Hepatocyte (in vitro differentiated cells): ENCODE results near the gene AOX1. TPM values are rescaled to one million over a fixed set of nuclear protein-coding genes. Genes with fewer than 3 reads are reported as not detected.
A peak's percentile ranks its signal among the peaks of the same experiment; 100 is the strongest.
"Not testable (repeated sequence)": the region's sequence is repeated elsewhere in the genome, so short reads cannot be mapped to it uniquely, and the experiment has no call there.

Source experiments
- DNase-seq: peaks from one replicate; pipeline ENCODE4 v3.0.0-alpha.2; 2016; ENCODE audit warnings: low spot score
- H2AFZ ChIP-seq: fragments of 200-600 bp; sonication (generic); 2 replicates; pipeline ENCODE4 v1.6.0; 2016; ENCODE audit warnings: antibody characterized with exemption, mild to moderate bottlenecking
- H3K27ac ChIP-seq: fragments of 200-600 bp; sonication (generic); 2 replicates; pipeline ENCODE4 v1.5.1; 2016; ENCODE audit warnings: mild to moderate bottlenecking
- H3K27me3 ChIP-seq: fragments of 200-600 bp; sonication (generic); 2 replicates; pipeline ENCODE4 v1.6.1; 2016
- H3K36me3 ChIP-seq: fragments of 200-600 bp; sonication (generic); replicated peaks from 2 replicates; pipeline ENCODE4 v1.5.1; 2016; ENCODE audit warnings: low read depth; ENCODE audit not compliant: insufficient read depth
- H3K4me1 ChIP-seq: fragments of 200-600 bp; sonication (generic); 2 replicates; pipeline ENCODE4 v1.5.1; 2016; ENCODE audit warnings: mild to moderate bottlenecking, moderate library complexity; ENCODE audit not compliant: insufficient read depth
- H3K4me2 ChIP-seq: fragments of 200-600 bp; sonication (generic); 2 replicates; pipeline ENCODE4 v1.6.0; 2016
- H3K4me3 ChIP-seq: fragments of 200-600 bp; sonication (generic); 2 replicates; pipeline ENCODE4 v1.5.1; 2016; ENCODE audit warnings: mild to moderate bottlenecking
- H3K79me2 ChIP-seq: fragments of 200-600 bp; sonication (generic); 2 replicates; pipeline ENCODE4 v1.6.0; 2017; ENCODE audit warnings: mild to moderate bottlenecking
- H3K9me2 ChIP-seq: fragments of 200-600 bp; sonication (generic); replicated peaks from 2 replicates; pipeline ENCODE4 v1.6.0; 2017; ENCODE audit warnings: mild to moderate bottlenecking; ENCODE audit not compliant: insufficient read depth
- H3K9me3 ChIP-seq: fragments of 200-600 bp; sonication (generic); 2 replicates; pipeline ENCODE4 v1.5.1; 2016; ENCODE audit warnings: low read depth, mild to moderate bottlenecking
- H4K20me1 ChIP-seq: fragments of 200-600 bp; sonication (generic); 2 replicates; pipeline ENCODE4 v1.6.0; 2016; ENCODE audit warnings: mild to moderate bottlenecking; ENCODE audit not compliant: insufficient read depth, poor library complexity, severe bottlenecking
- EZH2 ChIP-seq: fragments of 200-600 bp; sonication (generic); IDR thresholded peaks from 2 replicates; pipeline ENCODE4 v1.6.1; 2016; ENCODE audit warnings: antibody characterized with exemption, mild to moderate bottlenecking, borderline replicate concordance
- EZH2phosphoT487 ChIP-seq: fragments of 200-600 bp; sonication (generic); IDR thresholded peaks from one replicate; pipeline ENCODE4 v1.6.1; 2018; ENCODE audit warnings: antibody characterized with exemption, mild to moderate bottlenecking, low read depth, moderate library complexity; ENCODE audit not compliant: unreplicated experiment, severe bottlenecking
- WGBS: methylation state at CpG from one replicate; pipeline ENCODE4 v1.1.6; 2016; ENCODE audit warnings: low lambda C conversion rate; ENCODE audit errors: missing lambda C conversion rate; 5-methylcytosine and 5-hydroxymethylcytosine counted together
- polyA plus RNA-seq: library from polyadenylated mRNA; unstranded; fragments of >200 nt; fragmentation: Nextera tagmentation; extraction: Ambion mirVana; gene quantifications from 2 replicates; pipeline ENCODE4 v1.2.1, GENCODE V29; 2016
- total RNA-seq: library from RNA; depleted of rRNA; stranded (reverse); fragments of >200 nt; gene quantifications from 2 replicates; pipeline ENCODE4 v1.2.3, GENCODE V29; 2014
- TF ChIP-seq, protein P1 (sequence below): fragments of 200-600 bp; sonication (generic); IDR thresholded peaks from 2 replicates; pipeline ENCODE4 v1.5.1; 2016; ENCODE audit warnings: antibody characterized with exemption, mild to moderate bottlenecking; ENCODE audit not compliant: poor library complexity

The AOX1 gene
- total RNA-seq (7.4 and 7.7 TPM in 2 replicates), polyA plus RNA-seq (4.7 and 5.6 TPM in 2 replicates)

- Histone ChIP-seq H3K4me2 (peak within 1 kb of the TSS; percentile 94), H3K27ac (peak within 1 kb of the TSS; percentile 28), H3K4me3 (peak within 1 kb of the TSS; percentile 48), H3K27me3 (no peaks in the 10 kb centered on the region), H3K36me3 (no peaks in the 10 kb centered on the region), H3K4me1 (no peaks in the 10 kb centered on the region), H4K20me1 (no peaks in the 10 kb centered on the region), H2AFZ (peak within 1 kb of the TSS; percentile 74), H3K9me3 (no peaks in the 10 kb centered on the region), H3K9me2 (no peaks in the 10 kb centered on the region), H3K79me2 (no peaks in the 10 kb centered on the region)
- peak; percentile 73 for DNase-seq
- TF ChIP-seq, protein P1, sequence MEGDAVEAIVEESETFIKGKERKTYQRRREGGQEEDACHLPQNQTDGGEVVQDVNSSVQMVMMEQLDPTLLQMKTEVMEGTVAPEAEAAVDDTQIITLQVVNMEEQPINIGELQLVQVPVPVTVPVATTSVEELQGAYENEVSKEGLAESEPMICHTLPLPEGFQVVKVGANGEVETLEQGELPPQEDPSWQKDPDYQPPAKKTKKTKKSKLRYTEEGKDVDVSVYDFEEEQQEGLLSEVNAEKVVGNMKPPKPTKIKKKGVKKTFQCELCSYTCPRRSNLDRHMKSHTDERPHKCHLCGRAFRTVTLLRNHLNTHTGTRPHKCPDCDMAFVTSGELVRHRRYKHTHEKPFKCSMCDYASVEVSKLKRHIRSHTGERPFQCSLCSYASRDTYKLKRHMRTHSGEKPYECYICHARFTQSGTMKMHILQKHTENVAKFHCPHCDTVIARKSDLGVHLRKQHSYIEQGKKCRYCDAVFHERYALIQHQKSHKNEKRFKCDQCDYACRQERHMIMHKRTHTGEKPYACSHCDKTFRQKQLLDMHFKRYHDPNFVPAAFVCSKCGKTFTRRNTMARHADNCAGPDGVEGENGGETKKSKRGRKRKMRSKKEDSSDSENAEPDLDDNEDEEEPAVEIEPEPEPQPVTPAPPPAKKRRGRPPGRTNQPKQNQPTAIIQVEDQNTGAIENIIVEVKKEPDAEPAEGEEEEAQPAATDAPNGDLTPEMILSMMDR = peak; percentile 11
- TF ChIP-seq EZH2phosphoT487 = no peak
- TF ChIP-seq EZH2 = no peak
- whole genome bisulfite sequencing = 4% methylated on average over 61 of the region's 62 CpGs
Measured at GRCh38 chr2:200585730-200586643, at the start of gene AOX1. TSS of gene AOX1 (plus strand) at chr2:200586014. CDS start at chr2:200586109, 95 bp downstream.

DNA sequence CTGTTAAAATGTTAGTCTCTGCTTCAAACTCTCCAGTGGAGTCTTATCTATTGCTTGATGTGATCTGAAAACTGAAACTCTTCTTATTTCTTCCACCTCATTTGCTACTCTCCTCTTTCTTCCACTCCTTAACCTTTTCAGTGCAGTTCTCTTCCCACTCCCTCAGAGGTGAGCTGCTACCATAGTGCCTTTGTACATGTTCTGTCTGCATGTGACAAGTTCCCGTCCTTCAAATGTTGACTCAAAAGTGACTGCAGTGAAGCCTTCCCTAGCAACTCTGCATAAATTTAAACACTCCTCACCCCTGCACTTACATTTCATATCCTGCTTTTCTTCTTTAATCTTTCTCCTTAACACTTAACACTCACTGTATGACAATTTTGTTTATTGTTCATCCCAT is 47.7 kb upstream of the AOX1 start:
- H3K36me3 ChIP-seq = no peaks in the 10 kb centered on the region
- no peaks in the 10 kb centered on the region for H4K20me1 ChIP-seq
- no peaks in the 10 kb centered on the region for H3K27me3 ChIP-seq
- H3K79me2 ChIP-seq = no peaks in the 10 kb centered on the region
- no peak for DNase-seq
- H3K9me3 ChIP-seq = no peaks in the 10 kb centered on the region
- no peaks in the 10 kb centered on the region for H3K4me1 ChIP-seq
- 90% methylated on average over 1 of the region's 1 CpG for WGBS
- H3K9me2 ChIP-seq = no peaks in the 10 kb centered on the region
- no peak overlapping the region for H2AFZ ChIP-seq
- H3K4me2 ChIP-seq = no peak overlapping the region
- H3K27ac ChIP-seq = no peak overlapping the region
- no peak overlapping the region for H3K4me3 ChIP-seq
- TF ChIP-seq, protein P1 = no peak
- TF ChIP-seq EZH2 = no peak
- TF ChIP-seq EZH2phosphoT487 = no peak

DNA sequence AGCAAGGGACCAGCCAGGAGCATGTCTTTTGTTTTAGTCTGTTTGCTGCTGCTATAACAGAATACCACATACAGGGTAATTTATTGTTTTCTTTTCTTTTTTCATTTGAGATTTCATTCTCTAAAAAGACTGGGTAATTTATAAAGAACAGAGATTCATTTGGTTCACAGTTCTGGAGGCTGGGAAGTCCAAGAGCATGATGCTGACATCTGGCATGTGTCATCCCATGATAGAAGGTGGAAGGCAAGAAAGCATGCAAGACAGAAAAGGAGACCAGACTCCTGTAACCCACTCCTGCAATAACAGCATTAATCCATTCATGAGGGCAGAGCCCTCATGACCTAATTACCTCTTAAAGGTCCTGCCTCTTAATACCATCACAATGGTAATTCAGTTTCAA is 45.0 kb upstream of the AOX1 start:
- H3K9me3 ChIP-seq = no peaks in the 10 kb centered on the region
- H3K4me3 ChIP-seq = no peak overlapping the region
- no peaks in the 10 kb centered on the region for H3K4me1 ChIP-seq
- H3K36me3 ChIP-seq = no peaks in the 10 kb centered on the region
- H3K27ac ChIP-seq = no peak overlapping the region
- H3K27me3 ChIP-seq = no peaks in the 10 kb centered on the region
- no peaks in the 10 kb centered on the region for H3K79me2 ChIP-seq
- no peak for DNase-seq
- no peaks in the 10 kb centered on the region for H4K20me1 ChIP-seq
- TF ChIP-seq, protein P1 = no peak
- TF ChIP-seq EZH2 = no peak
- TF ChIP-seq EZH2phosphoT487 = no peak
- H2AFZ ChIP-seq = no peak overlapping the region
- no peak overlapping the region for H3K4me2 ChIP-seq
- no peaks in the 10 kb centered on the region for H3K9me2 ChIP-seq

- H3K4me2 ChIP-seq, H3K9me3 ChIP-seq, H2AFZ ChIP-seq, H3K79me2 ChIP-seq, H3K27me3 ChIP-seq, H3K4me1 ChIP-seq, DNase-seq, H3K4me3 ChIP-seq, H3K27ac ChIP-seq, H3K9me2 ChIP-seq, H3K36me3 ChIP-seq, H4K20me1 ChIP-seq: not testable (repeated sequence)
- 97% methylated on average over 12 of the region's 12 CpGs for WGBS
Measured at GRCh38 chr2:200566596-200566995, 19.2 kb upstream of the AOX1 start.
